HFFc6 (cell line): ENCODE measurements around the gene PNMA5. TPM values are rescaled to one million over a fixed set of nuclear protein-coding genes. Genes with fewer than 3 reads are reported as not detected.
"Not testable (repeated sequence)": the region's sequence is repeated elsewhere in the genome, so short reads cannot be mapped to it uniquely, and the experiment has no call there.

Source experiments
- DNase-seq: peaks from one replicate; pipeline ENCODE4 v3.0.0-alpha.2; 2018
- H3K27ac Mint-ChIP-seq: 2 replicates; pipeline ENCODE4 v1.8.0; 2020; ENCODE audit warnings: mild to moderate bottlenecking, mixed read lengths
- H3K27me3 Mint-ChIP-seq: 2 replicates; pipeline ENCODE4 v1.8.0; 2021; ENCODE audit warnings: mild to moderate bottlenecking, moderate library complexity, mixed read lengths; ENCODE audit not compliant: insufficient read depth
- H3K36me3 Mint-ChIP-seq: 2 replicates; pipeline ENCODE4 v1.8.0; 2021; ENCODE audit warnings: low read depth, mixed read lengths
- H3K4me1 Mint-ChIP-seq: 2 replicates; pipeline ENCODE4 v1.8.0; 2020; ENCODE audit warnings: low read depth, mixed read lengths
- H3K4me3 Mint-ChIP-seq: 2 replicates; pipeline ENCODE4 v1.8.0; 2020; ENCODE audit warnings: mild to moderate bottlenecking, moderate library complexity, mixed read lengths
- H3K9me3 Mint-ChIP-seq: 2 replicates; pipeline ENCODE4 v1.8.0; 2020; ENCODE audit warnings: mild to moderate bottlenecking, mixed read lengths
- total RNA-seq, 6 experiments: library from RNA; stranded (reverse); fragmentation: NEBNext Ultra II Directional; extraction: Animal tissue kit (Norgen Biotek cat#: 25700); gene quantifications; 2 replicates in 1 of 6; 3 replicates in 5 of 6; pipeline ENCODE4 v1.2.3, GENCODE V29; 2021
- TF ChIP-seq, protein P1 (sequence below): fragments of 200-600 bp; sonication (generic); IDR thresholded peaks from 2 replicates; pipeline ENCODE4 v1.5.0; 2021; ENCODE audit warnings: antibody characterized with exemption, mild to moderate bottlenecking

PNMA5 gene
- total RNA-seq, 6 experiments from 2014 or later, result not detected

DNA sequence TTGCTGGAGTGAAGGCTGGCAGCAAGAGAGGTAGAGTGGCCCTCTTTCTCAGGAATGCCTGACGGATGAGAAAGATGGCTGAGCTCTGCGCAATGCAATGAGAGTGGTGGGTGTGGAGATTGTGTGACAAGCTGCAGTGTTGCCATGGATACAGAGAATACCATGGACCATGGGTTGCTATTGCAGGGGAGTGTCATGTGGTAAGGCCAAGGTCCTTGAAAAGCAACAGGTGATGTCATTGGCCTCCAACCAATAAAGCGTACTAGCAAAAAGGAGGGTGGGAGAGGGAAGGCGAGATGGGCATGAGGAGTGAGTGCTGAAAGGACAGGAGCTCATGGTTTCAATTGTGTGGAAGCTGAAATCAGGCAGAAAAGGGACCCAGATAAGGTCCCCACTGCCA lies 1.8 kb downstream of the PNMA5 start:
- peaks cover 5% of the 10 kb centered on the region; the same call in 1 of the 2 replicates for H3K27me3 Mint-ChIP-seq
- no peak for DNase-seq
- TF ChIP-seq, protein P1, sequence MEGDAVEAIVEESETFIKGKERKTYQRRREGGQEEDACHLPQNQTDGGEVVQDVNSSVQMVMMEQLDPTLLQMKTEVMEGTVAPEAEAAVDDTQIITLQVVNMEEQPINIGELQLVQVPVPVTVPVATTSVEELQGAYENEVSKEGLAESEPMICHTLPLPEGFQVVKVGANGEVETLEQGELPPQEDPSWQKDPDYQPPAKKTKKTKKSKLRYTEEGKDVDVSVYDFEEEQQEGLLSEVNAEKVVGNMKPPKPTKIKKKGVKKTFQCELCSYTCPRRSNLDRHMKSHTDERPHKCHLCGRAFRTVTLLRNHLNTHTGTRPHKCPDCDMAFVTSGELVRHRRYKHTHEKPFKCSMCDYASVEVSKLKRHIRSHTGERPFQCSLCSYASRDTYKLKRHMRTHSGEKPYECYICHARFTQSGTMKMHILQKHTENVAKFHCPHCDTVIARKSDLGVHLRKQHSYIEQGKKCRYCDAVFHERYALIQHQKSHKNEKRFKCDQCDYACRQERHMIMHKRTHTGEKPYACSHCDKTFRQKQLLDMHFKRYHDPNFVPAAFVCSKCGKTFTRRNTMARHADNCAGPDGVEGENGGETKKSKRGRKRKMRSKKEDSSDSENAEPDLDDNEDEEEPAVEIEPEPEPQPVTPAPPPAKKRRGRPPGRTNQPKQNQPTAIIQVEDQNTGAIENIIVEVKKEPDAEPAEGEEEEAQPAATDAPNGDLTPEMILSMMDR, result no peak
- no peak overlapping the region for H3K4me3 Mint-ChIP-seq
- H3K36me3 Mint-ChIP-seq, result no peaks in the 10 kb centered on the region
- H3K9me3 Mint-ChIP-seq, result no peaks in the 10 kb centered on the region
- no peaks in the 10 kb centered on the region for H3K4me1 Mint-ChIP-seq
- H3K27ac Mint-ChIP-seq, result no peak overlapping the region

DNA sequence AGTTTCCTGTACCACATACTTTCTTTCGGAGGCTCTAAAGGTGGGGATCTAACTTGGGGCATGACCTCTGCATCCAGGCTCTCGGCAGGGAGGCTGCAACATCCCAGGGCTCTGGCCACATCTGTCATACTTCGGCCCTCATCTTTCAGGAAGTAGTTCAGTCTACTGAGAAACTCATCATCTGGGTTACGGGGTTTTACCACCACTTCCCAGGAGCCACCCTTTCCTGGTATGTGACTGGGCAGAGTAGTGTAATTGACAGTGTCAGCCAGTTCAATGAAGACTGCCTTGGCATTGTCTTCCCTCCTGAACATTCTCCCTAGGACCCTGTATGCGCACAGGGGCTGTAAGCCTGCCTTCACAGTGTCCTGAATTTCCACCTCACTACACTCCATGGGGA lies 2.8 kb downstream of the PNMA5 start:
- Mint-ChIP-seq H3K4me1 (no peaks in the 10 kb centered on the region), H3K27me3 (peaks cover 5% of the 10 kb centered on the region; the same call in 1 of the 2 replicates), H3K9me3 (no peaks in the 10 kb centered on the region), H3K36me3 (no peaks in the 10 kb centered on the region), H3K27ac (no peak overlapping the region), H3K4me3 (no peak overlapping the region)
- TF ChIP-seq, protein P1, result no peak
- no peak for DNase-seq

DNA sequence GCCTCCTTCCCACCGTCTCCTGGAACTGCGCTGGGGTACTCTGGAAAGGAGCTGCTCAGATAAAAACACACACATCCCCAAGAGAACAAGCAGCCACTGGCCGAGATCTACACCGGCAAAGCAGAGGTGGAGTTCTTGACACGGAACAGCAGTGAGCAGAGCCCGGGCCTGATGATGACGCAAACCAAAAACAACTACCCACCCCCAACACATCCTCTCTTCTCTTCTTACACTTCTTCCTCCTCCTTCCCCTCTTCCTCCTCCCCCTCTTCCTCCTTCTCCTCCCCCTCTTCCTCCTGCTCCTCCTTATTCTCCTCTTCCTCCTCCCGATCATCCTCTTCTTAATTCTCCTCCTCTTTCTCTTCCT lies 4.6 kb downstream of the PNMA5 start:
- Mint-ChIP-seq H3K27ac (no peak overlapping the region), H3K27me3 (peaks cover 5% of the 10 kb centered on the region; the same call in 1 of the 2 replicates), H3K36me3 (no peaks in the 10 kb centered on the region), H3K4me1 (no peaks in the 10 kb centered on the region), H3K4me3 (no peak overlapping the region), H3K9me3 (no peaks in the 10 kb centered on the region)
- TF ChIP-seq, protein P1, result no peak
- DNase-seq, result no peak

DNA sequence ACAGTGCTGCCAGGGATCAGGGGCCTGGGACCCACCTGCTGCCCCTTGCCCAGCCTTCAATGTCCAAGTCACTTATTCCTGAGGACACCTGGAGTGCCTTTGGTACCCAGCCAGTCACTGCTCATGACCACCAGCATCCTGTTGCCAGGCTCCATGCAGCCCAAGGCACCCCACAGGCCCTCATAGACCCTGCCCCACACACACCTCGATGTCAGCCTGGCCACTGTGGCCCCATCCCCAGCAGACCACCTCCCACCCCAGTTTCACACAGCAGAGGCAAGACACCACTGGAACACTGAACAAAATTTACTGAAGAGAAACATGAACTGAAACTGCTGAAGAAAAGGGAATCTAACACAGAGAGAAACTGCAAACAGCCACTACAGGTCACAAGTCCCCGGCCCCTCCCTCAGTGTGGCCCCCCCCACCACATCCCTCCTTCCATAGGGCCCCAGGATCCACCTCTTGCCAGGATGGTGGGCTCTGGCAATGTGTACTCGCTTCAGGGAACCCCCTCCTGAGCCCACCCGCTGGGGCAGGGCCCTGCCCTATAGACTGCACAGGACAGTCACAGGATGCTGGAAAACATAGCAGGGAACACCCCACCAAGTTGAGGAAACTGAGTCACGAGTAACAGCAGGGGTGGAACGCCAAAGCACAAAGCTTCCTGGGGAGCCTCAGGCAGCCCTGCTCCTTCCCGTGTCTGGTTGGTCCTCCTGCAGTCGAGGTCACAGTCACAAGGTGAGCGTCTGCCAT lies 5.2 kb downstream of the PNMA5 start:
- Mint-ChIP-seq H3K36me3 (no peaks in the 10 kb centered on the region), H3K27me3 (peaks cover 5% of the 10 kb centered on the region; the same call in 1 of the 2 replicates), H3K27ac (no peak overlapping the region), H3K9me3 (no peaks in the 10 kb centered on the region), H3K4me3 (no peak overlapping the region), H3K4me1 (no peaks in the 10 kb centered on the region)
- TF ChIP-seq, protein P1, result no peak
- DNase-seq, result no peak

DNA sequence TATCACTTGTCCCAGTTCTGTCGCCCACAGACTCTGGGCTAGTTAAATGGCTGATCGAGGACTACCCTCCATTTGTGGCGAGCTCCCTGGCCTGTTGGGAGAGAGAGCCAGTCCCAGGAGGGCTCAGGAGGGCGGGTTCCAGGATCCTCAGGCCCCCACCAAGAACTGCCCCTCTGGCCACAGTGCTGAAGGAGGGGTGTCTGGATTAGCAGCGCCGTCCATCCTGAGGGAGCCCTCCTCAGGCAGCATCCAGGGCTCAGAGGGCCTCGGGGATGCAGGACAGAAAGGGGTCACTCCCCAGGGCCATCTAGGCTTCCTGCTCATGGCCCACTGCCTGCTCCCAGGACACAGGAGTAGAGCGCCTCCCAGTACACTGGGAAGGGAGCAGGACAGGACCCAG lies 6.1 kb downstream of the PNMA5 start:
- TF ChIP-seq, protein P1, result no peak
- no peaks in the 10 kb centered on the region for H3K36me3 Mint-ChIP-seq
- H3K4me3 Mint-ChIP-seq, result no peak overlapping the region
- H3K27ac Mint-ChIP-seq, result no peak overlapping the region
- no peak for DNase-seq
- peaks cover 6% of the 10 kb centered on the region for H3K27me3 Mint-ChIP-seq
- no peaks in the 10 kb centered on the region for H3K9me3 Mint-ChIP-seq
- H3K4me1 Mint-ChIP-seq, result no peaks in the 10 kb centered on the region

DNA sequence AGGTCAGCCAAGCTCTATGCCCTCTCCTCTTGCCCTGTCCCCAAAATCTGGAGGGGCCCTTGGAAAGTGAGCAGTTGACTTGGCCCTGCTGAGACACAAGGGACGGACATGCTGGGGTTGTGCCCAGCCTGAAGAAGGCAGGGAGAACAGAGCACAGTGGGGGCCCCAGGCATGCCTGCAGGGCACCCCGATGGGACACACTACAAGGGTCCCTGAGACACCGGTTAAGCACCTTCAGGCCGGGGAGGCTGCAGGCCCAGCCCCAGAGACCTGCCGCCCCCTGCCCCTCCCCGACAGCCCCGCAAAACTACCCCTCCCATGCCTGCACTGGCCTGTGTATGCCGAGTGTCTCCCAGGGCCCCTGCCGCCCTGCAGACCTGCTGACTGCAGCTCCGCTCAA lies 6.8 kb downstream of the PNMA5 start:
- not testable (repeated sequence) for H3K4me1 Mint-ChIP-seq, H3K27me3 Mint-ChIP-seq, H3K36me3 Mint-ChIP-seq, H3K9me3 Mint-ChIP-seq, H3K27ac Mint-ChIP-seq, DNase-seq, H3K4me3 Mint-ChIP-seq

DNA sequence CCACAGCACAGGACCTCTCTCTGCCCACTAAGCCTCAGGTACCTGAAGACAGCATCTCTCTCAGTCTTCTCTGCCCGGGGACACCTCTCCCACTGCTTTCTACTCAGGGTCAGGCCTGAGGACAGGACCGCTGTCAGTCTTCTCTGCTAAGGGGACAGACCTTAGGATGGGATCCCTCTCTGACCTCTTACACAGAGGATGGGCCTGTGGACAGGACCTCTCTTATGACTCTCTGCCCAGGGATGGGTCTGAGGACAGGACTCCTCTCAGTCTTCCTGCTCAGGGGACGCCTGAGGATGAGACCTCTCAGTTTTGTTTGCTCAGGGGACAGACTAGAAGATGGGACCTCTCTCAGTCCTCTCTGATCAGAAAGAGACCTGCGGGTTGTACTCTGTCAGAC lies 8.5 kb downstream of the PNMA5 start:
- H3K27ac Mint-ChIP-seq, H3K4me3 Mint-ChIP-seq, H3K36me3 Mint-ChIP-seq, H3K27me3 Mint-ChIP-seq, H3K4me1 Mint-ChIP-seq, H3K9me3 Mint-ChIP-seq, DNase-seq: not testable (repeated sequence)
